Measurements from ENCODE around the gene RPA1. TPM values are rescaled to one million over a fixed set of nuclear protein-coding genes. Genes with fewer than 3 reads are reported as not detected.

Gene RPA1
- total RNA-seq, 2 donors from 2014 or later = 15.4 to 40.0 TPM

DNA sequence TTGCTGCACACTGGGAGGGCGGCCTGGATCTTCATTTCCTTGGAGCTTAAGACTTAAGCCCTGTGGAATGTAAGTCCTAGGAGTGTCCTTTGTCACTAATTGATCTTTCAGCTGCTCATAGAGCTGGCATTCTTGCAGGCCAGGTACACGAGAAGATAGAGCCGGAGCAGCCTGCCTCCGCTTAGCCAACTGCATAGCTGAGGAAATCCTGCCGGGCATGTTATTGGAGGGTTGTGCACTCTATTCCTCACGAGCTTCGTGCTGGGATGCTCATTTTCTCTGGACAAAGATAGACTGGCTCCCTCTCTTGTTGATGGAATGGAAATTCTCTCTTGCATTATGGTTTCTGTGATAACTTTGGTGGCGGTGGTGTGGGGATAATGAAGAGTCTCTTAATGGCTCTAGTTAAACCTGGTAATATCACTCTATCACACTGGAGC, 76.9 kb downstream of the RPA1 start:
- Histone ChIP-seq H3K4me1 (ENCODE audit: control insufficient read depth in 1 of 2, low read depth in 2 of 2) (peaks cover 14% of the 10 kb centered on the region in 2 donors), H3K4me3 (no peak overlapping the region), H3K27me3 (replicated peaks; ENCODE audit: insufficient read depth) (no peaks in the 10 kb centered on the region), H3K9me3 (no peaks in the 10 kb centered on the region), H3K36me3 (no peaks in the 10 kb centered on the region), H3K27ac (no peak overlapping the region)
- ATAC-seq (ENCODE audit: insufficient number of reproducible peaks, low FRiP score, low read depth) (no peak), DNase-seq (ENCODE audit: low spot score) (no peak)
- TF ChIP-seq, protein P1, sequence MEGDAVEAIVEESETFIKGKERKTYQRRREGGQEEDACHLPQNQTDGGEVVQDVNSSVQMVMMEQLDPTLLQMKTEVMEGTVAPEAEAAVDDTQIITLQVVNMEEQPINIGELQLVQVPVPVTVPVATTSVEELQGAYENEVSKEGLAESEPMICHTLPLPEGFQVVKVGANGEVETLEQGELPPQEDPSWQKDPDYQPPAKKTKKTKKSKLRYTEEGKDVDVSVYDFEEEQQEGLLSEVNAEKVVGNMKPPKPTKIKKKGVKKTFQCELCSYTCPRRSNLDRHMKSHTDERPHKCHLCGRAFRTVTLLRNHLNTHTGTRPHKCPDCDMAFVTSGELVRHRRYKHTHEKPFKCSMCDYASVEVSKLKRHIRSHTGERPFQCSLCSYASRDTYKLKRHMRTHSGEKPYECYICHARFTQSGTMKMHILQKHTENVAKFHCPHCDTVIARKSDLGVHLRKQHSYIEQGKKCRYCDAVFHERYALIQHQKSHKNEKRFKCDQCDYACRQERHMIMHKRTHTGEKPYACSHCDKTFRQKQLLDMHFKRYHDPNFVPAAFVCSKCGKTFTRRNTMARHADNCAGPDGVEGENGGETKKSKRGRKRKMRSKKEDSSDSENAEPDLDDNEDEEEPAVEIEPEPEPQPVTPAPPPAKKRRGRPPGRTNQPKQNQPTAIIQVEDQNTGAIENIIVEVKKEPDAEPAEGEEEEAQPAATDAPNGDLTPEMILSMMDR (IDR thresholded peaks at IDR 0.05) = no peak

DNA sequence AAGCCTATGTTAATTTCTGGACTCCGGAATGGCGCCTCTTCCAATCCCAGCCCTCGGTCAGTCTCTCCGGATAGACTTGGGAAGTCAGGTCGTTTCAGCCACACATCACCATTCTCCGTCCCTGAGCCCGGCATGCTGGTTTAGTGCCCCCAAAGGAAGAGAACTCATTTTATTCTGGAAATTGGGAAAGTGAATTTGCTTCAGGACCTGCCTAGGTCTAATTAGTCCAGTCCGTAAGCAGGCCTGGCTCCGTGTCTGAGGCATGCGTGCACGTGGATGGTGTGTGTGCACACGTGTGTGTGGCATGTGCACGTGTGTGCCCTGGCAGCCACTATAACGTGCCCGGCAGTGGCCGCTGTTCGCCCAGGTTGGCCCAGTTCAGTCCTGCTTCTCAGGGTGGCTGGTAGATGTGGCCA, 77.4 kb downstream of the RPA1 start:
- Histone ChIP-seq H3K9me3 (no peaks in the 10 kb centered on the region), H3K27me3 (replicated peaks; ENCODE audit: insufficient read depth) (no peaks in the 10 kb centered on the region), H3K4me1 (ENCODE audit: control insufficient read depth in 1 of 2, low read depth in 2 of 2) (peaks cover 14% of the 10 kb centered on the region in 2 donors), H3K36me3 (no peaks in the 10 kb centered on the region), H3K27ac (no peak overlapping the region), H3K4me3 (no peak overlapping the region)
- TF ChIP-seq, protein P1 (IDR thresholded peaks at IDR 0.05) = no peak
- DNase-seq (ENCODE audit: low spot score) = no peak
- no peak for ATAC-seq (ENCODE audit: insufficient number of reproducible peaks, low FRiP score, low read depth)

DNA sequence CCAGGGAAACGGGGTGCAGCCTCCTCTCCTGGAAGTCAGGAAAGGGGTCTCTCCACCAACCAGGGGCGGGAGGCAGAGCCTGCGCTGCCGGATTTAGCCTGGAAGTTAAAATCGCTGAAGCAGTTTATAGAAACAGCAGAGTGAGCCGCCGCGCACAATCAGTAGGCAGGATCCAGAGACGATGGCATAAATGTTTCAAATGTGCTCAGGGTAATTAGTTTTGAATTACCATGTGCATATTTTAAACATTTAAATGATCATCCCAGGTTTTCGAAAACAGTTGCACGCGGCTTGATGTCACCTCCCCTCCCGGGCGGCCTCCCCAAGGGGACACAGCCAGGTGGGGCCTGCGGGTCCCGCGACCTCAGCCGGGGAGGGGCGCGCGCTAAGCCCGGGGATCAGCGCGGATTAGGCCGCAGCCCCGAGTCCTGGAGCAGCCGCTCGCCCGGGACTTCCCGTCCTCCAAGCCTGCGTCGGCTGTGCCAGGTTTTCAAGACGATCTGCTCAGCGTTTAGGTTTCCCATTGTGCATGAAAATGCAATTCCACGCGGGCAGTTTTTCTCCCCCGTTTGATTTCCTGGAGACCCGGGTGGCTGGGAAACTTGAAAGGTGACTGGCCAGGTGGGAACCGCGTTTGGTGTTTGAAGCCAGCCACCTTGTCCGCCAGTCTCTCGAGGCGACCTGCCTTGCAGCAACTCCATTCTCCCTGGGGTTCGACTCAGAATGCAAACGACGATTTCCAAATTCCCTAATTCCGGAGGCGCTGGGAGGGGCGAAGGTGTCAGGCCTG, 78.3 kb downstream of the RPA1 start:
- Histone ChIP-seq H3K9me3 (no peaks in the 10 kb centered on the region), H3K27ac (no peak overlapping the region), H3K27me3 (replicated peaks; ENCODE audit: insufficient read depth) (no peaks in the 10 kb centered on the region), H3K4me1 (ENCODE audit: control insufficient read depth in 1 of 2, low read depth in 2 of 2) (peaks cover 14% of the 10 kb centered on the region in 2 donors), H3K4me3 (peak overlapping the region; percentile 55), H3K36me3 (no peaks in the 10 kb centered on the region)
- no peak for ATAC-seq (ENCODE audit: insufficient number of reproducible peaks, low FRiP score, low read depth)
- TF ChIP-seq, protein P1 (IDR thresholded peaks at IDR 0.05) = no peak
- DNase-seq (ENCODE audit: low spot score) = no peak

DNA sequence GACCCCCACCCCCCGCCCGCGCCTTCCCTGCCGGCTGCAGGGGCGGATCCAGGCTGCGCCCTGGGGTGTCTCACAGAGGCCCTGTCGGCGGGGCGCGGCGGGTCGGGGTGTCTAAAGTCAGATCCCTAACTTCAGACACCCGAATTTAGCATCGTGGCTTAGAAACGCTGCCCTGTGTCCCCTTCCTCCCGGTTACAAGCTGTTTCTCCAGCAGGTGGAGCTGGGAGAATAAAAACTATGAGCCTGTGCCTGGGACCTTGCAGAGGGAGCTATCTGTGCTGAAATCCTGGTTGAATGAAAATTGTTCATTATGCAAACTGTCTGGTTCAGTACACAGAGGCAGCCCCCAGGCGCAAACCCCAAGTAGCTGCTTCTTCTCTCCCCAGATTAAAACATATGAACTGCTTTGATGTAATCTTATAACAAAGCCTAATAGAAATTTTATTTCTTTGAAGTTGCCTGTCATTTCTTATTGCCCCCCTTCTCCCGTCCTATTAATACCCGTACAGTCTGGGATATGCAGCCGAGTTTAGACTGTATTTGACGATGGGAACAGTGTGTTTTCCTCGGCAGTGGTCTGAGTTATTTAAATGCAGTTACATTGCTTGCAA, 79.0 kb downstream of the RPA1 start:
- no peaks in the 10 kb centered on the region for H3K9me3 ChIP-seq
- peak; percentile 66 for ATAC-seq (ENCODE audit: insufficient number of reproducible peaks, low FRiP score, low read depth)
- H3K4me3 ChIP-seq = peak overlapping the region; percentile 55
- peaks cover 14% of the 10 kb centered on the region in 2 donors for H3K4me1 ChIP-seq (ENCODE audit: control insufficient read depth in 1 of 2, low read depth in 2 of 2)
- no peaks in the 10 kb centered on the region for H3K27me3 ChIP-seq (replicated peaks; ENCODE audit: insufficient read depth)
- H3K36me3 ChIP-seq = no peaks in the 10 kb centered on the region
- peak; percentile 7 for DNase-seq (ENCODE audit: low spot score)
- TF ChIP-seq, protein P1 (IDR thresholded peaks at IDR 0.05) = peak; percentile 75
- H3K27ac ChIP-seq = no peak overlapping the region

DNA sequence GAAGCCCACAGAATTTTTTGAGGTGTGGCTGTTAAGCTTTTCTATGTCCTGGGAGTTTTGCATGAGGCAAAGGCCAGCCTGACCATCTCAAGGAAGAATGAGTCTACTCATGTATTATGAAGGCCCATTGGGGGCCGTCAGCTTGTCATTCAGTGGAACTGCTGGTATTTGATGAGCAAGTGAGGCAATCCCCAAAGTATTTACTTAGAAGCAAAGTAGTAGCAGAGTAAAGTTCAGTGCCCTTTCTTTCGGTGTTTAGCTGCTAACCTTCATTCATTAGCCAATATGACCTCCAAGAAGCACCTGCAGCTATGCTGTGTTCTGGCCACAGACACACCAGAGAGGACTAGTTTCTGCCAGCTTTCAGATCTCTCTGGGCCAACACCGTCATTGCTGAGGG, 80.2 kb downstream of the RPA1 start:
- Histone ChIP-seq H3K9me3 (no peaks in the 10 kb centered on the region), H3K4me1 (ENCODE audit: control insufficient read depth in 1 of 2, low read depth in 2 of 2) (peaks cover 14% of the 10 kb centered on the region in 2 donors), H3K4me3 (no peak overlapping the region), H3K36me3 (no peaks in the 10 kb centered on the region), H3K27me3 (replicated peaks; ENCODE audit: insufficient read depth) (no peaks in the 10 kb centered on the region), H3K27ac (no peak overlapping the region)
- ATAC-seq (ENCODE audit: insufficient number of reproducible peaks, low FRiP score, low read depth) (no peak), DNase-seq (ENCODE audit: low spot score) (no peak)
- TF ChIP-seq, protein P1 (IDR thresholded peaks at IDR 0.05) = no peak
